ENCODE measurements around the gene DLL1. TPM values are rescaled to one million over a fixed set of nuclear protein-coding genes. Genes with fewer than 3 reads are reported as not detected.

Gene DLL1
- total RNA-seq, 1 experiment from 2014 or later: 2.8 TPM

DNA sequence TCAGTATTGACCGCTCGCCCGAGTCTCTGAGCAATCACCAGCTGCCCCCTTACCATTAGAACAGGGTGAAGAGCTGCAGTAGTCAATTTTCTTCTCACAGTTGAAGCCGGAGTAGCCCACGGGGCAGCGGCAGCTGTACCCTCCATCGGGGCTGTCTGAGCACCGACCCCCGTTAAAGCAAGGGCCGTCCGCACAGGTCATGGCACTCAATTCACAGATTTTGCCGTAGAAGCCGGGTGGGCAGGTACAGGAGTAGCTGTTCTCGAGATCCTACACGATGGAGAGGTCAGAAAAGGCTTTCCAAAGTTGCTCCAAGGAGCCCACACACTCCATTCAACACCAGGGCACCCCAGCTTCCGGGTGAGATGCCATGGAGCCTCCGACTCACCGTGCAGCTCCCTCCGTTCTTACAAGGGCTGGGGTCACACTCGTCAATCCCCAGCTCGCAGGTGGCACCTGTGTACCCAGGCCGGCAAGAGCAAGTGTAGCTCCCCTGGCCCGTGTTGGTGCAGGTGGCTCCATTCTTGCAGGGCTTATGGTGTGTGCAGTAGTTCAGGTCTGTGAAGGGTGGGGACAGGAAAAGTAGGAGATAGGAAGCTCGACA lies 5.9 kb downstream of the DLL1 start:
- no peak overlapping the region for H4K5ac ChIP-seq (ENCODE audit: insufficient read length, low read depth, low read length)
- H3K23me2 ChIP-seq (ENCODE audit: insufficient read length, low read depth, low read length, poor library complexity, severe bottlenecking): peaks cover 7% of the 10 kb centered on the region
- no peak overlapping the region for H3K4me2 ChIP-seq (ENCODE audit: insufficient read depth, insufficient read length, low read length)
- H3K79me1 ChIP-seq (ENCODE audit: insufficient read depth, low read depth, low read length, poor library complexity, severe bottlenecking): no peaks in the 10 kb centered on the region
- no peak overlapping the region for H3K56ac ChIP-seq (ENCODE audit: insufficient read length, low read depth, low read length)
- no CpG with 5 or more reads among the region's 24 CpGs for WGBS (ENCODE audit: extremely low coverage, insufficient read length, low lambda C conversion rate)
- H3K9ac ChIP-seq (ENCODE audit: extremely low read depth, insufficient read length, low read length): no peak overlapping the region
- H2BK15ac ChIP-seq (ENCODE audit: low read depth, low read length): no peak overlapping the region
- no peaks in the 10 kb centered on the region for H3K9me3 ChIP-seq (ENCODE audit: control insufficient read depth, low read depth, low read length)
- H2BK20ac ChIP-seq (ENCODE audit: low read depth, low read length, poor library complexity, severe bottlenecking): no peak overlapping the region
- no peak overlapping the region for H4K91ac ChIP-seq (ENCODE audit: insufficient read length, low read depth, low read length)
- no peak overlapping the region for H3K4ac ChIP-seq (ENCODE audit: low read depth, low read length)
- H2BK120ac ChIP-seq (ENCODE audit: low read depth, low read length, poor library complexity, severe bottlenecking): no peak overlapping the region
- Mint-ChIP-seq H3K27me3 (ENCODE audit: low read depth) (peaks cover 67% of the 10 kb centered on the region), H3K36me3 (ENCODE audit: insufficient read depth in 1 of 3, low read depth in 3 of 3) (peaks cover 9 to 34% (median 33%) of the 10 kb centered on the region in 3 experiments), H3K9me3 (peaks cover 0 to 8% of the 10 kb centered on the region in 2 experiments; a peak in 3 of 5 replicates), H3K4me1 (peaks cover 20 to 42% of the 10 kb centered on the region in 2 experiments), H3K27ac (no peak overlapping the region), H3K4me3 (no peak overlapping the region)
- no peak overlapping the region for H3K18ac ChIP-seq (ENCODE audit: insufficient read length, low read depth, low read length)
- H3K23ac ChIP-seq (ENCODE audit: insufficient read length, low read depth, low read length): no peak overlapping the region
- DNase-seq: no peak
- H2AK5ac ChIP-seq (ENCODE audit: insufficient read length, low read length): no peak overlapping the region
- no peaks in the 10 kb centered on the region; the same call in 1 of the 2 replicates for H3K4me1 ChIP-seq (ENCODE audit: insufficient read depth, low read length)
- H3K79me2 ChIP-seq (ENCODE audit: insufficient read depth, low read length): no peaks in the 10 kb centered on the region
- TF ChIP-seq CTCF (conservative IDR thresholded peaks at IDR 0.05): no peak
- H2AFZ ChIP-seq (ENCODE audit: low read length): no peak overlapping the region
- no peaks in the 10 kb centered on the region for H4K20me1 ChIP-seq (ENCODE audit: control insufficient read depth, insufficient read depth, insufficient read length)
- H3K14ac ChIP-seq (ENCODE audit: insufficient read depth, low read length): no peak overlapping the region
- no peak overlapping the region for H4K8ac ChIP-seq (replicated peaks; ENCODE audit: insufficient read length, low read depth, low read length)
- H3T11ph ChIP-seq (ENCODE audit: low read length): no peak overlapping the region
- no peak overlapping the region for H2BK5ac ChIP-seq (ENCODE audit: insufficient read length, low read length)
- H3K27me3 ChIP-seq (ENCODE audit: insufficient read depth, low read length): peaks cover 31% of the 10 kb centered on the region
- no peak overlapping the region for H2BK12ac ChIP-seq (ENCODE audit: insufficient read length, low read depth, low read length)
- no peak overlapping the region for H3K27ac ChIP-seq (ENCODE audit: insufficient read length, low read depth, low read length)
